ENCODE measurements around the gene THBS2. TPM values are rescaled to one million over a fixed set of nuclear protein-coding genes. Genes with fewer than 3 reads are reported as not detected.
"Not testable (repeated sequence)": the region's sequence is repeated elsewhere in the genome, so short reads cannot be mapped to it uniquely, and the experiment has no call there.

The THBS2 gene
- total RNA-seq, 1 donor: not detected

GRCh38 chr6:169233181-169233580 is 20.5 kb downstream of the THBS2 start:
- no peak for DNase-seq (ENCODE audit: low read depth in 2 of 3, low spot score in 2 of 3)

DNA sequence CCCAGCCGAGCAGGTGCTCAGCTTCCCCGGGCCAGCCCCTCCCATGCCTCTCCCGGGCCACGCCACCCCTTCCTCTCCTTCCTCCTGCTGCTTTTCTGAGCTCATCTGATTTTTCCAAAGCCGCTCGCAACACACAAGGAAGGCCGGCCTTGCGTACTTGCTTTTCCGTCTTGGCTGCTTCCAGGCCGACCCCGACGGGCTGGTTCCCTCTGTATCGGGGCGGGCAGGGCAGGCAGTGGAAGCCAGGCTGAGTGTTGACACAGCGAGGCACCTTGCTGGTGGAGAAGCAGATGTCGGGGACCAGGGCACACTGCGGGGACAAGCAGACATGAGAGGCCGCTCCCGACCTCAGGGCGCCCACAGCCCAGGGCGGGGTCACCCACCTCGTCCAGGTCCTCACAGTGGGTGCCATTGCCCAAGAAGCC is 21.1 kb downstream of the THBS2 start:
- DNase-seq (ENCODE audit: low read depth in 2 of 3, low spot score in 2 of 3): no peak

DNA sequence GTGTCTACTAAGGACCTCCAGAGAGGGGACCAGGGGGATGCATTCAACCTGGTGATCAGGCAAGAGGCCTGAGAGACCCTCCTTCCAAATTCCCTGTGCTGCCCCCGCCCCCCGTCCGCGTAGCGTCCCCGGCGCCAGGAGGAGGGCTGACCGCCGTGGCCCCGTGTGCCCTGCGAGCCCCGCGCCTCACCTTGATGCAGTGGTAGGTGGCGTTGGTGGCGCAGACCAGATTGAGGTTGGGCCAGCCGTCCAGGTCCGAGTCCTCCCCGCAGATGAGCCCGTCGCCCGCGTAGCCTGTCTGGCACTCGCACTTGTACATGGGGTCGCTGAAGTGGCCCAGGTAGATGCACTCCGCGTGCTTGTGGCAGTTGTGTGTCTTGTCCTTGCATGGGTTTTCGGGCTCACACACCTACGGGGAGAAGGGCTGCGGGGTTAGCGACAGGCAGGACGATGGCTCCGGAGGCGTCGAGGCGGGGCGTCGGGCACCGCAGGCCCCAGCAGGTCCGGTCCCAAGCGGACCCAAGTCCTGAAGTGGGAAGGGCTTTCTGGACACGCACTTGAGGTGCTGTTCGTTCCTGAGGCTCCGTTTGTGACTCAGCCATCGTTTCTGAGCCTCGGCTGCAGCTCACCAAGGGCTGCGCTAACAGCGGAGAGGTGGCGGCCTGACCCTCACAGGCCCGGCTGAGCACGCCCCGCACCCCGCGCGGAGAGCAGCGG is 21.7 kb downstream of the THBS2 start:
- no peak for DNase-seq (ENCODE audit: low read depth in 2 of 3, low spot score in 2 of 3)

GRCh38 chr6:169230946-169231789 is 22.5 kb downstream of the THBS2 start:
- no peak for DNase-seq (ENCODE audit: low read depth in 2 of 3, low spot score in 2 of 3)

DNA sequence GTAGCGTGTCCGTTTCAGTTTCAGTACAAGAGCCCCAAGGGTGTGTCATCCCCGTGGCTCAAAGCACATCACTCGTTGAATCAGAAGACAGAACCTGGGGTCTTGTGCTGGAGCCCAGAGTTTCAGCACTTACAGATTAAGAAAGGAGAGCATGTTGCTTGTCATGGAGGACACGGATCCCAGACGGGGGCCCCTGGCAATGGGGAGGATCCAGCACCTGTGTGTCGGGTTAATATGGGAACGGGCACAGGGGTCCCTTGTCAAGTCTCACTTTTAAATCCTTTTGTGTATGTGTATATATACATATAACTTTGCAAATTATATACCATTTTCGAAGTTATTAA is 23.4 kb downstream of the THBS2 start:
- no peak for DNase-seq (ENCODE audit: low read depth in 2 of 3, low spot score in 2 of 3)

DNA sequence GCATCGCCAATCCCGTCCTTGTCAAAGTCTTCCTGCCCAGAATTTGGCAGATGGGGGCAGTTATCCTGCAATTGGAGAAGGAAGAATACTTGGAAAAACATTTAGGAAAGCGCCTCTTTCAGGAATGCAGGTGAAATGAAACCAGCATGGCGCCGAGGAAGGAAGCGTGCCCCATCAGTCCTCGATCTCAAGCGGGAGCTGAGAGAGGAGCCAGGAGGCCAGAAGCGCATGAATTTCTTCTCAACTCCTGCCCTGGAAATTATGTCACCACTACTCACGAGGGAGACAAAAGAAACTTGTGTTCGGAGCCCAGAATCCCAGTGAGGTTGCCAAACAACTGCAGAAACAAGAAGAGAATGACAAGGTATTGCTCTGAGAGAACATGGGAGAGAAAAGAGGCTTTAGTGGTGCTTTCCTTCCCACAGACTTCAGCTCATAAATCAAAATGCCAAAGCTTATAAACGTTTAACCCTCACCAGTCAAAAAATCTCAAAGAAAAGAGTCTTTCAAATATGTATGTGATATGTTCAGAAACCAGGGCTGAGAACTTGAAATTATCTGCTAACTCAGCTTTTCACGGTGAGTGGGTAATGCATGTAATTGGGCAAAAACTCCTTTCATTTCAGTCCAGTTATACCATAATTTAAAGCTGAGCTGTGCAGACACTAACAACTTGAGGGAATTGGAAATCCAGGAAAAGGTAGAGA is 23.9 kb downstream of the THBS2 start:
- DNase-seq (ENCODE audit: low read depth in 2 of 3, low spot score in 2 of 3): no peak

DNA sequence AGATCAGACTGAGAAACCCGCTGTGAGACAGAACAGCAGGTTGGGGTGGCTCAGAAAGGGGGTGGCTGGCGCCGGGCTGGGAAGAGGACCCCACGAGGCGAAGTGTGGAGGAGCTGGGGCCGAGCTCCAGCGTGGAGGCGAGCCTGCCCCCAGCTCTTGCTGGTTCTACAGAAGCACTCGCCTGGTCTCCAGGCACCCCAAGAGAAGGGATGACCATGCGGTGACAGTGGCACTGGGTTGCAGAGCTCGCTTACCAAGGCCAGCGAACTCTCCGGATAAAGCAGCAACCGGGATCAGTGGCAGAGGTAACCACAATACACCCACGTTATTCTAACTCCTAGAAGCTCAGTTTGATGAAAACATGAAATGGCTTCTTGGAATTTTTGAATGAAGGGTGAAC is 26.5 kb downstream of the THBS2 start:
- DNase-seq (ENCODE audit: low read depth in 2 of 3, low spot score in 2 of 3): no peak

DNA sequence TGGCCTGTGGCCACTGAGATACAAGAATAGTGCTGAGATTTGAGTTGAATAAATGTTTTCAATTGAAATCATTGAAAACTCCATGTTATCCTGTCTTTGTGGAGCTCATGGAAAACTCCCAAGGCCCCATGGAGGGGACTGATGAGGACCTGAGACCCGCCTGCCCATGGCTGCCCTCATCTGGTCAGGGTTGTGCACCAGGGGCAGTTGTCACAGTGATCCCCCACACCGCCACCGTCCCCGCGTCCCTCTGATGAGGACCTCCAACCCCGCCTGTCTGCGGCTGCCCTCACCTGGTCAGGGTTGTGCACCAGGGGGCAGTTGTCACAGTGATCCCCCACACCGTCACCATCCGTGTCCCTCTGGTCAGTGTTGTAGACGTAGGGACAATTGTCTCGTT is 27.8 kb downstream of the THBS2 start:
- no peak for DNase-seq (ENCODE audit: low read depth in 2 of 3, low spot score in 2 of 3)

DNA sequence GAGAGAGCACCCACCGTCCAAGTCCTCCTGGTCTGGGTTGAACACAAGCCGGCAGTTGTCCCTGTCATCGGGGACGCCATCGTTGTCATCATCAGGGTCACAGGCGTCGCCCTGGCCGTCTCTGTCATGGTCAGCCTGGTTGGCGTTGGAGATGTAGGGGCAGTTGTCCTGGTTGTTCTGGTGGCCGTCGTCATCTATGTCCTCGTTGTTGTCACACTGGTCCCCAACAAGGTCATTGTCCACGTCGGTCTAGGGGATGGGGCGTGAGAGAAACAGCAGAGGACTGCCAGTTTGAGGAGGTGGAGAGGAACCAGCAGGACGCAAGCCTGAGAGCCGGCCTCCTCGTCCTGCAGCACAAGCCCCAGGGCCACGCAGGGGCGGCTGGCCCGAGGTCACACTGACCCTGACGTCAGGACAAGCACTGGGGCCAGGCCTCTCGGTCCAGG is 28.5 kb downstream of the THBS2 start:
- DNase-seq (ENCODE audit: low read depth in 2 of 3, low spot score in 2 of 3): no peak

GRCh38 chr6:169224716-169225115 is 28.9 kb downstream of the THBS2 start:
- no peak for DNase-seq (ENCODE audit: low read depth in 2 of 3, low spot score in 2 of 3)

DNA sequence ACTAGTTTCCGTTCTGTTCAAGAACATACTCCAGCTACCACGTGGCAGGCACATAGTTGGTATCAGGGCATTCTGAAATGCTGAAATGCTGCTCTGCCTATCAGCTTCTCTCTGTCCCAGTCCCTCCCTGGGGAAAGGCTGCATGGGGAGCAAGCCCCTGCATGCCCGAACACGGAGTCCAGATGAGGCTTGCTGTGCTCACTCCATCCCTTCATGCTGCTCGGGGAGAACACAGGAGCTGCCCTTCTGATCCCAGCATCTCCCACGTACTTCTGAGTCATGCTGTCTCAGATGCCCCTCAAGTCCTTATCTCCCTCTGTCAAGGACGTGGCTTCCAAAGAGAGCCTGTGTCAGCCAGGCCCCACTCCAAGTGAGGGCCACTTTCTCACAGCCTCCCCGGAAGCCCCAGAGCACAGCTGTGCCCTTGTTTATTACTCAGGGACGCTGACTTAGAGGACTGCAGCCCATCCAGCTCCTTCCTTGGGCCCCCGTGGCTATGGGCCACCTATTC is 29.4 kb downstream of the THBS2 start:
- DNase-seq (ENCODE audit: low read depth in 2 of 3, low spot score in 2 of 3): no peak

- no peak for DNase-seq (ENCODE audit: low read depth in 2 of 3, low spot score in 2 of 3)
Measured at GRCh38 chr6:169223006-169223405, 30.6 kb downstream of the THBS2 start.

DNA sequence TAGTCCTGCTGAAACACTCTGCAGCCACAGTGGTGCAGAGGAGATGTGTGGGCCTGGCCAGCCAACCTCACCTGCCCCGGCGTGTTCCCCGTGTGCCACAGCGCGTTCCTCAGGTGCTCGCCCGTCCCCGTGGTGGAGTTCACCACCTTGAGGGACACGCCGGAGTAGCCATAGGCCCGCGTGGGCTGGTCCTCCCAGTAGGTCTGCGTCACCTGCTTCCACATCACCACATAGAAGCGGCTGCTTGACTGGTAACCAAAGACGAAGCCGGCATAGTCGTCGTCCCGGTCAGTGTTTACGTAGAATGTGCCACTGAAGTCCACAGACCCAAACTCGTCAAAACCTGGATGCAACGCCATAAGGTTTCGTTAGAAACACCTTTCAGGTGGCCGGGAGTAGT is 31.5 kb downstream of the THBS2 start:
- no peak for DNase-seq (ENCODE audit: low read depth in 2 of 3, low spot score in 2 of 3)

DNA sequence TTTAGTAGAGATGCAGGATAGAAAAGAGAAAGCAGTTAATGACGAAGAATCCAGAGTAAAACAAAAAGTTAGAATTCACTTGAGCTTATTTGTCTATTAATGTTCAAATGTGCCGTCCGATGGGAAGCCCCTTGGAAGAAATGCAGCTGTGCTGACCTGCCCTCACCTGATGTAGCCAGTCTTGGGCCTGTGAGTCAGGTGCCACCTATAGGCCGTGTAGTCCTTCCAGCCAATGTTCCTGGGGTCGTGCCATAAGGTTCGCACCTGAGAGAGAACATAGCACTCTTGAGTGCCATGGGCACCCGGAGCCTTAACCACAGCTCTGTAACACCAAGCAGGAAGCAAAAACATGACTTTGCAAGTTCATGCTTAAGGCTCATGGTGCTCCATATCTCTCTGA is 32.4 kb downstream of the THBS2 start:
- DNase-seq (ENCODE audit: low read depth in 2 of 3, low spot score in 2 of 3): no peak

DNA sequence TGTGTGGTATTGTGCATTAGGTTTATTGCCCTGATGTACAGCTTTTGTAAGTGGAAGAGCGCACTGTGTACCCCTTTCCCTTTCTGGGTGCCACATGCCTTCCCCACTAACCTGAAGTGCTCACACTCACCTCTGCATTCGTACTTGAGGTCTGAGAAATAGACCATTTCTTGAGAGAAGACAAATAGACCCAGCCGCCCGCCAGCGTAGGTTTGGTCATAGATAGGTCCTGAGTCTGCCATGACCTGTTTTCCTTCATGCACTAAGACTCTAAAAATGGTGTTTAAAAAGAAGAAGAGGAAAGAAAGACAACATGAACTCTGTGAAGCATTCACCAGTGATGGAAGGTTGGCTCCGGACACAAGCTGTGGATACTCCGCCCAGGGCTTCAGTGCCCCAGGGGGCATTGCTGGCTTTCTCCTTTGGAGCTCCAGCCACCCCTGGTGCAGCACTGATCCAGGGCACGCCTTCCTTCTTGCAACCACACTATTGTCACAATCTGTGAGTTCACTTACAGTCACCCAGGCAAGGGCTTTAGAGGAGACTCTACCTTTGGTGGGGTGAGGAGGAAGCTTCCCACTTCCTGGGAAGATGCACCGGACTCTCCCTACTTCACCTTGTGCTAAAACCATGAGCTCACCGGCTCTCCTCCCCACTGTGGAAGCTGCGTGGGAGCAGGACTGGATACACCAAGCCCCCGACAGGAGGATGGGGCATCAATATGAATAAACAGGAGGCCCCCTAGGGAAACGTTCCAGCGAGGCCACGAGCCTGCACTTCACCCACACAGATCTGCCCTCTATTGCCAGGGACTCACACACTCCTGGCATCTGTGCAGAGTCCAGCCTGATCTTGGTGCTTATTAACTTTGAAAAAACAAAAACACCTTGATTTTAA is 33.3 kb downstream of the THBS2 start:
- no peak for DNase-seq (ENCODE audit: low read depth in 2 of 3, low spot score in 2 of 3)

DNA sequence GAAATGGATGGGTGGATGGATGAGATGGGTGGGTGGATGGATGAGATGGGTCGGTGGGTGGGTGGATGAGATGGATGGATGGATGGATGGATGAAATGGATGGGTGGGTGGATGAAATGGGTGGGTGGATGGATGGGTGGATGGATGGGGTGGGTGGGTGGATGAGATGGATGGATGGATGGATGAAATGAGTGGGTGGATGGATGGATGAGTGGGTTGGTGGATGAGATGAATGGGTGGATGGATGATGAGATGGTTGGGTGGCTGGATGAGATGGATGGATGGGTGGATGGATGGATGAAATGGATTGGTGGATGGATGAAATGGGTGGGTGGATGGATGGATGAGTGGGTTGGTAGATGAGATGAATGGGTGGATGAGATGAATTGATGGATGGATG is 35.7 kb downstream of the THBS2 start:
- no peak for DNase-seq (ENCODE audit: low read depth in 2 of 3, low spot score in 2 of 3)

DNA sequence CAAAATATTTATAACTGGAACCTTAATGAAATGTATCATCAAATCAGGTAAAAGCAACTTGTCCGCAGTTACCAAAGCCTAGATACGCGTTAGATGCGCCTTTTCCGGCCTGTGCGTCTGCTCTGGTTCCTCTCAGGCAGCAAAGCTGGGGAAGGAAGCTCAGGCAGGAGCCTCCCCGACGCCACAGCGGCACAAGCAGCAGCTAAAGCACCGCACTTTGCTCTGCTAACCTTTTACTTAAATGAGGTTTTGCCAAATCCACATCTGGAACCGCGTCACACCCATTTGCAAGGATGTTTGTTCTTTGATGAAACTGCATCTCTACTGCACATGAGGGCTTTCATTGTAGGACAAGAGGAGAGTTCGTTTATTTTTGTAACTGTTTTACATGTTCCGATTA is 36.8 kb downstream of the THBS2 start:
- no peak for DNase-seq (ENCODE audit: low read depth in 2 of 3, low spot score in 2 of 3)

DNA sequence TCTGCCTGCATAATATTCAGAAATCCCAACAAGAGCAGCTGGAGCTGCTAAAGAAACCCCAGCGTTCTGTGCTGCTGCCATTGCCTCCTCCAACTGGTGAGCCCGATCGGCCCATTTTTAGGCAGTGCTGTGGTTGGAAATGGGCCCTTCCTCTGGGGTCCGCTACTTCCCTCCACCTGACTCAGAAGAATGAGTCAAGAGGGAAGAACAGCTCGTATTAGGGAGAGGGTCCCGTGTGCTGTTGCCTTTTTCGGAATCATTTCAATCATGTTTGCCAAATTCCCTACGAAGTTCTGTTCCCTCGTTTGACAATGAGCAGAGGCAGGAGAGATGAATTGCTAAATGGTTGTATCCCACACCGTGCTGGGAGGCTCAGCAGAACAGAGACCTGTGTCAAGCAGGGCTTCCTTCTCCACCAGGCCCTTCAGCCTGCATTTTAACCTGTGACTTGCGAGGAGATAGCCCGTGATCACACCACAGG is 38.4 kb downstream of the THBS2 start:
- DNase-seq (ENCODE audit: low read depth in 2 of 3, low spot score in 2 of 3): no peak

DNA sequence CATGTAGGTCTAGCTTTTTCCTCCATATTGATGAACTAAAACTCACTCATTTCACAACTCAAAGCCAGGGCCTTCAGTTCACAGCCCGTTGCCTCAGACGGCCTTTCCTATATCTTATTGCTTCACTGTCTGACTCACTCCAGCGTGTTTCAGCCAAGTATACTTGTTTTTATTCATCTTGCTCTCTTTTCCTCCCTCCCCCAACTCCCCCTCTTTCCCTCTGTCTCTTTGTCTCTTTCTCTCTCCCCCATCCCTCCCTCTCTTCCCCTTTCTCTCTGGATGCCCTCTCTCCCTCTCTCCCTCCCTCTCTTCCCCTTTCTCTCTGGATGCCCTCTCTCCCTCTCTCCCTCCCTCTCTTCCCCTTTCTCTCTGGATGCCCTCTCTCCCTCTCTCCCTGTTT is 38.9 kb downstream of the THBS2 start:
- not testable (repeated sequence) for DNase-seq (ENCODE audit: low read depth in 2 of 3, low spot score in 2 of 3)

DNA sequence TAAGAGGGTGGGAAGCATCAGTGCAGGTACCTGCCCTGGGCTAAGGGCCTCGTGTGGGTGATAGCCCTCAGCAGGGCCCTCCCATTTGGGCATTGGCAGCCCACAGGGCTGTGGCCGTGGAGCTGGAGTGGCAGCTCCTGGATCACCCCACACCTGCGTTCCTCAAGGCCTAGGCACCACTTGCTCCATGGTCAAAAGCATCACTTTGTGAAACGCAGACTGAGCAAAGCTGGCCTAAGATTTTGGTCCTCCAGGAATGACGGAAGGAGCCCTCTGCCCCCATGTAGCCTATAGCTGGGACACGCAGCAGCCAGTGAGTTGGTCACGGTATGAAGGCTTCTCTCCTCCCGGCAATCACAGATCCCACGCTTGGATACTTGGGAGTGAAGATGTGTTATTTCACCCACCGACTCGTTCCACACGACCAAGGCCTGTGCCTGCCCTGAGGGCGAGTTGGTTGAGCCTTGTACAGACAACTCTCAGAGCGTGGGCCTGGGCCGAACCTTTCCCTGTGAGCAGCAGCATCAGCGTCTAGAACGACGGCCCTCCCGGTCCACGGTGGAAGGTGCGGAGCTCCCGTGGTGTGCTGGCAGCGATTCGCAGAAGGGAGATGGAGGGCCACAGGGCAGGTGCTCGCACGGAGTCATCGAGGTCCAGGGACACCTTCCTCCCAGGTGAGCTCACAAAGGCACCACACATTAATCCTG is 39.7 kb downstream of the THBS2 start:
- no peak for DNase-seq (ENCODE audit: low read depth in 2 of 3, low spot score in 2 of 3)

Data from hematopoietic multipotent progenitor cell (in vitro differentiated cells).